MM.1S (cell line): ENCODE measurements around the gene MYMX.

ENCODE experiments used
- EZH2phosphoT487 ChIP-seq: fragments of 300-600 bp; sonication (generic); IDR thresholded peaks from 2 replicates; pipeline ENCODE4 v1.6.1; 2018; ENCODE audit warnings: antibody characterized with exemption, low read length
- TF ChIP-seq, protein P1 (sequence below): fragments of 300-600 bp; sonication (generic); IDR thresholded peaks from 2 replicates; pipeline ENCODE4 v1.5.1; 2016; ENCODE audit warnings: antibody characterized with exemption, low read length, mixed read lengths

DNA sequence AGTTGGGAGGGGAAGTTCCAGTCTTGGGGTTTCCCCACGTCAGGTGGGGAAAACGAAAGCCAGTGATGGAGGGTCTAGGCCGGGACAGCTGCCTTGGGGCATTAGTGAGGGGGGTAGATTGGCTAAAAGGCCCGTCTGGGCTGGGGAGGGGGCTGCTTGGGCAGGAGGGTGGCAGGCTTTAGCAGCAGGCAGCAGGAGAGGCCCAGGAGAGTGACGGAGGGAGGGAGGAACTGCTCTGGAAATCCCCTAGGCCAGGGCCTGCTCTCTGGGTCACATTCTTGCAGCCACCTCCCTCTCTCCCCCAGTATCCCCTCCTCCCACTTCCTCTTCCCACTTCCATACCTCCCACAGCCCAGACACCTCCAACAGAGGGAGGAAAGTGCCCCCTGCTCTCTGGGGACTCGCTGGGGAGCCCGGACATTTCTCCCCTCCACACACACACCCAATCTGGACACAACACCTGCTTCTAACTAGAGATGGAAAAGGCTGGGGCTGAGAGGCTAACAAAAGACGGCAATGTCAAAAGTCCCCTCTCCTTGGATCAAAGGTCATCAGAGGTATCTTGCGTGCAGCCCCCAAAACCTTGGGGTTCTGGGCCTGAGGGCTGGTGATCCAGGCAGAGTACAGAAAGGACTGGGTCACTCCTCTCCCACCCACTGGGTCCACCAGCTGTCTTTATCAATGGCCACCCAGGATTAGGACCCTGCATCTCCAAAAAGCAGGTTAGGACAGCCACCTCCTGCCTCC, 46.8 kb downstream of the MYMX start:
- TF ChIP-seq, protein P1, sequence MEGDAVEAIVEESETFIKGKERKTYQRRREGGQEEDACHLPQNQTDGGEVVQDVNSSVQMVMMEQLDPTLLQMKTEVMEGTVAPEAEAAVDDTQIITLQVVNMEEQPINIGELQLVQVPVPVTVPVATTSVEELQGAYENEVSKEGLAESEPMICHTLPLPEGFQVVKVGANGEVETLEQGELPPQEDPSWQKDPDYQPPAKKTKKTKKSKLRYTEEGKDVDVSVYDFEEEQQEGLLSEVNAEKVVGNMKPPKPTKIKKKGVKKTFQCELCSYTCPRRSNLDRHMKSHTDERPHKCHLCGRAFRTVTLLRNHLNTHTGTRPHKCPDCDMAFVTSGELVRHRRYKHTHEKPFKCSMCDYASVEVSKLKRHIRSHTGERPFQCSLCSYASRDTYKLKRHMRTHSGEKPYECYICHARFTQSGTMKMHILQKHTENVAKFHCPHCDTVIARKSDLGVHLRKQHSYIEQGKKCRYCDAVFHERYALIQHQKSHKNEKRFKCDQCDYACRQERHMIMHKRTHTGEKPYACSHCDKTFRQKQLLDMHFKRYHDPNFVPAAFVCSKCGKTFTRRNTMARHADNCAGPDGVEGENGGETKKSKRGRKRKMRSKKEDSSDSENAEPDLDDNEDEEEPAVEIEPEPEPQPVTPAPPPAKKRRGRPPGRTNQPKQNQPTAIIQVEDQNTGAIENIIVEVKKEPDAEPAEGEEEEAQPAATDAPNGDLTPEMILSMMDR: no peak
- no peak for TF ChIP-seq EZH2phosphoT487
